Stimulated activated CD4-positive, alpha-beta T cell treated with anti-CD3 and anti-CD28 coated beads, Interleukin-2, amount 100 ng/mL, for 4 hours (primary cell): ENCODE measurements around the gene CBY3.
A peak's percentile ranks its signal among the peaks of the same experiment; 100 is the strongest.
"Not testable (repeated sequence)": the region's sequence is repeated elsewhere in the genome, so short reads cannot be mapped to it uniquely, and the experiment has no call there.

ENCODE experiments used
- DNase-seq: peaks from one replicate; pipeline ENCODE4 v3.0.0-alpha.2; 2020; ENCODE audit warnings: low read depth

The CBY3 gene

GRCh38 chr5:179680780-179681401 is at the start of gene CBY3:
TSS of gene CBY3 (minus strand) at chr5:179681034. CDS start at chr5:179680918, 116 bp downstream.
- DNase-seq = no peak

- DNase-seq = no peak
Observed at GRCh38 chr5:179730356-179730755, 49.5 kb upstream of the CBY3 start.

DNA sequence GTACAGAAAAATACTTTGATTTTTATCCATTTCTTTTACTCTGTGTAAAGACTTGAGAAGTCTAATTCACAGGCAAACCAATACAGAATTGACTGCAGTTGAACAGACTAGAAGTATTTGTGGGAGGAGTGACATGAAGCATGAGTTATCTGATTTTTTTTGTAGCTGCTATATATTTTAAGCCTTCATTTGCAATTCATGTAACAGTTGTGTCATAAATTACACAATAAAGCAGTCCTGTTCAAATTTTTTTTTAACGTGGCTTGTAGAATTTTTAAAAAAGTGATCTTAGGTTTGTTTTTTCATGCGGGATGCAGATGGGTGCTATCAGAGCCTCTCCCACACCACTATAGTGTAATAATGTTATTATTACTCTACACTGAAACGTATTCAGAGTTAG is 48.9 kb upstream of the CBY3 start:
- no peak for DNase-seq

GRCh38 chr5:179729303-179729702 is 48.5 kb upstream of the CBY3 start:
- DNase-seq = no peak

- DNase-seq = no peak
Observed at GRCh38 chr5:179727106-179727505, 46.3 kb upstream of the CBY3 start.

DNA sequence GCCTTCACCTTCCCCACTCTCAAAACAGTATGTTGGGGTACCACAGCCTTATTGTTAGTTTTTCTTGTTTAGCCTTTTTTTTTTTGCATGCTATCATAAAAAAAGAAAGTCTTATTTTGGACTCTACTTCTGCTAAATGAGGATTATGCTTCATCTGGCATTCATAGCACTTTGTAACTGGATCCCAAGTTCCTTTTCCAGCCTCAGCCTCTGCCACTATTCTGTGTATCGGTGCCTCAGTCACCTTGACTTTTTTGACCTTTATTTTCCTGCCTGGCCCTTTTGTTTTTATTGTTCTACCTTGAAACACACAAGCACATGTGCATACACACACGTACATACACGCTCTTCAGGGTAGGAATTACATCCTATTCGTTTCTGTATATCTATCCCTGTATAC is 43.3 kb upstream of the CBY3 start:
- no peak for DNase-seq

DNA sequence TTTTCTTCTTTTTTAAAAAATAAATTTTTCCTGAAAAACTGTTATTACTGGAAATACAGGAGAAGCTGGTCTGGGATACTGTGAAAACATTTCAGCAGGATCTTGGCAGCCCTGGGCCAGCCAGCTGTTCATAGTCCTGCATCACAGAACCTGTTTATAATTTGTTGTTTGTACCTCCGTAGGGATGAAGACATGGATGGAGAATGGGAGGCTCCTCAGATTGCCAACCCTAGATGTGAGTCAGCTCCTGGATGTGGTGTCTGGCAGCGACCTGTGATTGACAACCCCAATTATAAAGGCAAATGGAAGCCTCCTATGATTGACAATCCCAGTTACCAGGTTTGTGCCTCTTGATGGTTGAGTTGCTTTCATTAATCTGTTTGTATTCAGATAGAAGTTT is 39.4 kb upstream of the CBY3 start:
- DNase-seq = no peak

GRCh38 chr5:179716286-179716685 is 35.5 kb upstream of the CBY3 start:
- no peak for DNase-seq

DNA sequence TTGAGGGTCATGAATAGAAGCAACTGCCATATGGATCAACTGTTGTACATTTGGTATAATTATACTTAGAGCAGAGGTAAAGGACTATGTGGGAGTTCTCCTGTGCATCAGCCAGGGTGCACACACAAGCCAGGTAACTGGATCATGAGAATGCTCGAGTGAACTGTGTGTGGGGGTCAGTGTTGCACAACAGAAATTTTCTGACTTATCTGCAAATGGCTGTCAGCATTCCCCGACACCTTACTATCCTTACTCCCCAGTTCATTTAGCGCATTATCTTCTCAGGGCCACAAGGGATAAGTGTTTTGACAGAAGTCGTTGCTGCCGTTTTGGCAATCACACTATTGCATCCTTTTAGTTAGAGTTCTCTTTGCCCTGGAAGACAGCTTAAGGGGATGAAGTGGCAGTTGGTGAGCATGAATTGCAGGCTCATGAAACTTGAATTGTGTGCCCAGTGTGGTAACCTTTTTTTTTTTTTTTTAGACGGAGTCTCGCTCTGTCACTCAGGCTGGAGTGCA is 19.6 kb upstream of the CBY3 start:
- DNase-seq = no peak

DNA sequence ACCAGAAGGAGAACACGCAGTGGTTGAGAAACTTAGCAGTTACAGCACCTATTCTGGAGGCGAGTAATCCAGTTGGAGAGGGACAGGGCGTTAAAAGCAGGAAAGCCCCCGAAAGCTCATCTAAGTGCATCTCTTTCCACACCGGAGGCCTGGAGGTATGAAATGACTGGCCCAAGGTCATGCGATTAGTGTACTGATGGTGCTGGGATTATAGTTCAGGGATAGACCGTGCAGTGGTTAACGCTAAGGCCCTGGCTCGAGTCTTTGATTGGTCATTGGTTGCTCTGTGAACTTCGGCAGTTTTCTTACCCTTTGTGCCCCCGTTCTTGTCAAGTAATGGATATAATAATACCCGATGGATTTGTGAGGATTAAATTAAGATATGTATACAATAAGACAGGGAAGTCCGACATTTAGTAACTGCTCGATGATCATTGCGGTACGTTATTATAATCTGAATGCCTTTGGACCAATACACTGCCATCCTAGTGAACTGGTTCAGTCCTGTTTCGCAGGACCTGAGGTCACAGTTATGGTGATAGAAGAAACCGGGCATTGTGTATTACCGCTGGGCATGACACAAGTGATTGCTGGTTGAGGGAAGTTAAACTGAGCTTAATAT is 18.9 kb upstream of the CBY3 start:
- no peak for DNase-seq

GRCh38 chr5:179698935-179699615 is 18.2 kb upstream of the CBY3 start, which contains the start of gene CANX:
TSS of gene CANX (plus strand) at chr5:179698967. CDS start at chr5:179705682, 6,715 bp downstream.
- DNase-seq = no peak

DNA sequence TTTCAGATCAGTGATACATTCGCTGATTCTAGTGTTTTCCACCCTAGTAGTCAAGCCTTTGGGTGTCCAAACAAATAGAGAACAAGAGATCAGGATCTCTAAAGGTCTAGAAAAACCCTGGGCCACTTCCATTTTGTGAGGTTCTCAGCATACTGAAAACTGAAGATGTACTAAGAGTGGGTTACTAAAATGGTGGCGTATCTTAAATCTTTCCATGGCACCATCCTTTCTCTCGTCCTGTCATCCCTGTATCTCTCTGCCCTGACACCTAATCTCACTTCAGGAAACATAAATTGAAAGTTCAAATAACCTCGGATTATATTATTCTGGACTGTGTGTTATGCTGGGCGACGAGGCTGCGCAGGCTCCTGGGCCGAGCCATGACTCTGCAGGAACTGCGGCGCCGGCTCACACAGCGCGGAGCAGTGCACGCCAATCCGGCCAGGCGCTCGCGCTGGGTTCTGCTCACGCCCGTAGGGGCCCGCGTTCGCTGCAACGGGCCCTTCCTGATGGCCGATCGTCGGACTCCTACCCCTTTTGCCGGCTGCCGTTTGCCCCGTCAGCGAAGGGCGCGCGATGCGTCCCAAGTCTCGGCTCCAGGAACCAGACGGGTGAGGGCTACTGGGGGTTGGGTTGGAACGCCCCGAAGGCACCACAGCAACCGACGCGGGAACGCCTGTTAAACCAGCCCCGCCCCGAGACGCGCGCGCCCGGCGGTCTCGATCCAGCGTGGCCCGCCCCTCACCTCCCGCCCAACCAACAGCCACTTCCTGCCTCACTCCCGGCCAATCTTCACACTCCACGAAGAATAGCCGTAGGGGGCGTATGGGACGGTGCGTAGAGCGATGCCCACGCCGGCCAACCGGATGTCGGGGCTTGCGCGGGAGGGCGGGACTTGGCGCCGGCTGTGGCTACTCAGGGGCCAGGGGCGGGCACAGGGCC is 17.4 kb upstream of the CBY3 start:
- DNase-seq = peak; percentile 98

DNA sequence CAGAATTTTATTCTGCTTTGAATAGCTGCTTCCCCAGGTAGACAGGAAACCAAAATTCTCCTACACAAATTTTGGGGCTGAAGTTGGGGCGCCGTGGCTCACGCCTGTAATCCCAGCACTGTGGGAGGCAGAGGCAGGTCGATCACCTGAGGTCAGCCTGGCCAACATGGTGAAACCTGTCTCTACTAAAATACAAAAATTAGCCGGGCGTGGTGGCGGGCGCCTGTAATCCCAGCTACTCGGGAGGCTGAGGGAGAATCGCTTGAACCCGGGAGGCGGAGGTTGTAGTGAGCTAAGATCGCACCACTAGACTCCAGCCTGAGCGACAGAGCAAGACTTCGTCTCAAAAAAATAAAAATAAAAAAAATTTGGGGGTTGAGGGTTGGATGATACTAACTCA is 16.7 kb upstream of the CBY3 start:
- DNase-seq = not testable (repeated sequence)

DNA sequence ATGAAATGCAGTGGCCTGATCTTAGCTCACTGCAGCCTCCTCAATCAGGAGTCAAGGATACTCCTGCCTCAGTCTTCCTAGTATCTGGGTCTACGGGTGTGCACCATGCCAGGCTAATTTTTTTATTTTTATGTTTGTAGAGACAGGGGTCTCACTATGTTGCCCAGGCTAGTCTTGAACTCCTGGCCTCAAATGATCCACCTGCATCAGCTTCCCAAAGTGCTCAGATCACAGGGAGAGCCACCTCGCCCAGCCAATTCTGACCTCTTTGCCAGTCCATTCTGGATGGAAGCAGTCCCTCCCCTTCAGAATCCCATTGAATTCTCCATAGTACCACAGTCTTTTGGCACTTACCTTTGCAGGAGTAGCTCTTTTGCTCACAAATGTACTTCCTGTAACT is 16.3 kb upstream of the CBY3 start:
- no peak for DNase-seq

DNA sequence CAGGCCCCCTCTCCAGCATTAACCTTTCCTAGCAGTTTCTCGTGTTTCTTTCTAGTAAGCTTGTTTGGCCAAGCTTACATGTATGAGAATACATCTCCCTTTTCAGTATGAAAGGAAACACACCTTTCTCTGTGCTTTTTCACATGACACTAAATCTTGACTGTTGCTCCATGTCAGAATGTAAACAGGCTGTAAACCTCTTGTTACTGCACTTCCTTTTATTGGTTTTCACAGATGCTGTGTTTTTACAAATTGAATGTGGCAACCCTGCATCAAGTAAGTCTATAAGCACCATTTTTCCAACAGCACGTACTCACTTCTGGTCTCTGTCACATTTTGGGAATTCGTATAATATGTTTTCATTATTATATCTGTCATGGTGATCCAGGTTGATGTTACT is 15.8 kb upstream of the CBY3 start:
- DNase-seq = no peak

GRCh38 chr5:179694561-179694960 is 13.7 kb upstream of the CBY3 start:
- DNase-seq = no peak

DNA sequence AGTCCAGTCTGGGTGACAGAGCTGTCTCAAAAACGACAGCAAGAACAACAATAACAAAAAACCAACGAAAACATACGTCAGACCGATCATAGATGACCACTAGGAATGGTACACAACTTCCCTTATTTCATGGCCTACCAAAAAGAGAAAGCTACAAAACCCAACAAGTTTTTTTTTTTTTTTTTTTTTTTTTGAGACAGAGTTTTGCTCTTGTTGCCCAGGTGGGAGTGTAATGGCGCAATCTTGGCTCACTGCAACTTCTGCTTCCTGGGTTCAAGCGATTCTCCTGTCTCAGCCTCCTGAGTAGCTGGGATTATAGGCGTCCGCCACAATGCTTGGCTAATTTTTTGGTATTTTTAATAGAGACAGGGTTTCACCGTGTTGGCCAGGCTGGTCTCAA is 8.4 kb upstream of the CBY3 start:
- not testable (repeated sequence) for DNase-seq

DNA sequence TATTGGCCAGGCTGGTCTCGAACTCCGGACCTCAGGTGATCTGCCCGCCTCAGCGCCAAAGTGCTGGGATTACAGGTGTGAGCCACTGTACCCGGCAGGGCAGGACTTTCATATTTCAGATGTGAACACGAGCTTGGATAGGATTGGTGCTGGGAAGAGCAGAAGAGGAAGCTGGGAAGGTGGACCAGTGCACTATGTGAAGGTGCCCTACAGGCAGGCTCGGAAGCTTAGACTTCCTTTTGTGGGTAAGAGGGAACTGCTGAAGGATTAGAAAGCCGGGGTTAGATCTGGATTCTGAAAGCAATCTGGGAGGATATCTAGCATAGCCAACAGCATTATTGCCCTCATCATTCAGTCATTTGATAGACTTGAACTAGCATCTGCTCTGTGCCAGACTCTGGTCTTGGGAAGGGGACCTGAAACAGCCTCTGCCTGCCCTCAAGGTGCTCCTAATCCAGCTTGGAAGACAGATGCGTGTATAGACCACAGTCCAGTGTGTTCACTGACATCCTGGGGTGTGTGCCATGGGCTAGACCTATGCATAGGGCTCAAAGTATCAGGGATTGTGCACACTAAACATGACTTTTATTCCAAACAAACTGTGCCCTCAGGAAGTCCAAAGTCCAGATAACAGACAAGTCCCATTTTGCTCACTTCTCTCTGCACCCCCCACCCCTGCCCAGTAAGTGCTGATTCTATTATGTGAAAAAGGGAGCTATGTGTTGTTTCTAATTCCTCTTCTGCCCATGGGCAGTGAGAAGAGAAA is 637 bp downstream of the CBY3 start:
- no peak for DNase-seq

DNA sequence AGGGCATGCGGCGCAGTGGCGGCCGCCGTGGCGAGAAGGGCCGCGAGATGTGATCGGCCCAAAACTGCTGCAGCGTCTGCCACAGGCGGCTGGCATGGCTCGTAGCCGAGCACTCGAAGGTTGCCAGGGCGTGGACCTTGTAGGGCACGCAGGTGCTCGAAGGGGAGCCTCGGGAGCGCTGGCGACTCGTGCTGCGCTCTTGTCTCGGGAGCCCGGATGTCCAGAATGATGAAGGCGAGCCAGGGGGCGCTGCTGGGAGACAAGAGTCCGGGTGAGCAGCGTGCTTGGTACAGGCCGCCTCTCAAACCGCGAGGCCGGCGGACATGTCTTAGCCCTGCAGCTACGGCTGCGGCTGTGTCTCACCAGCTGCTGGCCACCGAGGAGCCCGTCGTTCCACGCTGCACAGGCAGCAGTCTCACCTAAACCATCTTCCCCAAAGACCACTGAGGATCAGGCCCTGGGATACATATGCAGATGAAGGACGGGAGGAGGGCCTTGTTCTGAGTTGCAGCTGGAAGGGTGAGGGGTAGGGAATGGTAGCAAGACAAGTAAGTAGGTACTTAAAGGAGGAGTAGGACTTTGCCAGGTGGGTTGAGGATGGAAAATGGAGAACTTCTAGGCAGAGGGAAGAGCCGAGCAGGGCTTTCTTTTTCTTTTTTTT is 1.7 kb downstream of the CBY3 start:
- peak; percentile 54 for DNase-seq

GRCh38 chr5:179678223-179679013 is 2.4 kb downstream of the CBY3 start:
- peak; percentile 88 for DNase-seq
